Cerebellar nuclear complex (tissue), 1 donor: ENCODE results near the gene B3GALNT1.
"Not testable (repeated sequence)": the region's sequence is repeated elsewhere in the genome, so short reads cannot be mapped to it uniquely, and the experiment has no call there.

Experiments
- DNase-seq, 2 experiments: peaks; one replicate each; lab custom pipeline; 2025; lab: John Stamatoyannopoulos, UW

B3GALNT1 gene

DNA sequence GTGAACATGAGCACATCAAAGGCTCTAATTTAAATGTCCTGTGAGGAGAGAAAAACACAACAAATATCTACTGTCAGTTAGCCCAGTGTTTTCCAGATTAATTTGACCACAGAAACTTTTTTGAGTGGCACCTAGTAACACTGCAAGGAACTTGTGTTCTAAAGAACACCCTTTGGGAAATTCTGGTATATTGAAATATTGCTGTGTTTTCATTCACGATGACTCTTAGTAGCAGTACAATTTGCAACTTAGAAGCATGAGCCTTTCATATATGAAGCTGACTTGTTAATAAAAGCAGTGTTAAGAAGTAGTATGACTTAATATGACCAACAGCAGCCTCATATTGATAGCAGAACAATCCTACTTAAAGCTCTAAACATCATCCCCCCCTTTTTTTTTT, 32.0 kb downstream of the B3GALNT1 start:
- no peak for DNase-seq

DNA sequence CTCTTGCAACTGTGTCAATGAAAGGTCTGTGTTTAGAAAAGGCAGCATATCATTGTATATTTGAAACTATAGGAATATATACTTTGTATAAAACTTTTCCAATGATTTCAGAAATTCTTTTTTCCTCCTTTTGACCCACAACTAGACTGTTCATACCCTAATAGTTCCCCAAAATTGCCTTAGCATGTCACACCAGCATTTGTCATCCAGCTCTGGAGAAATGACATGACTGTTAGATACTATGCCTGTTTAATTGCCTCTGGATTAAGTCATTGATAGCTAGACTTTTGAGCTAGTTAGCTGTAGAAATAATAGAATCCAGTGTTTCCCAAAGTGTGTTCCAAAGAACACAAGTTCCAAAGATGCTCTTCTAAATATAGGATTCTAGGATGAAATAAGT, 32.4 kb downstream of the B3GALNT1 start:
- DNase-seq, result no peak

DNA sequence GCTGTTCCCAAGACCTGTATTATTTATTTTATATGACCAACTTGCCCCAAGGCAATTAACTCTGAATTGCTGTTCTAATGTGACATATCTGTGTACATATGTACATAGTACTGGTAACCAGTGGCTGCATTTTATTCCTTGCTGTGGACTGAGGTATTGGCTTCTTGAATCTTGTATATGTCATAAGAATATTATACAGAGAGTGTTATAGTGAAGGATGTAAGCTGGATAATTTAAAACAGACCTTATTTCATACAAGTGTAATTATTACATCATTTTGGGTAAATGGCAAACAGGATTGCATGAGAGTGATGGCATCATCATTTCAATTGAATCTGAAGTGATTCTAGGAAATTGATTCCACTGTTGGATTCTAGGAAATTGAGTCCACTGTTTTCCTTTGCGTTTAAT, 32.9 kb downstream of the B3GALNT1 start:
- no peak for DNase-seq

DNA sequence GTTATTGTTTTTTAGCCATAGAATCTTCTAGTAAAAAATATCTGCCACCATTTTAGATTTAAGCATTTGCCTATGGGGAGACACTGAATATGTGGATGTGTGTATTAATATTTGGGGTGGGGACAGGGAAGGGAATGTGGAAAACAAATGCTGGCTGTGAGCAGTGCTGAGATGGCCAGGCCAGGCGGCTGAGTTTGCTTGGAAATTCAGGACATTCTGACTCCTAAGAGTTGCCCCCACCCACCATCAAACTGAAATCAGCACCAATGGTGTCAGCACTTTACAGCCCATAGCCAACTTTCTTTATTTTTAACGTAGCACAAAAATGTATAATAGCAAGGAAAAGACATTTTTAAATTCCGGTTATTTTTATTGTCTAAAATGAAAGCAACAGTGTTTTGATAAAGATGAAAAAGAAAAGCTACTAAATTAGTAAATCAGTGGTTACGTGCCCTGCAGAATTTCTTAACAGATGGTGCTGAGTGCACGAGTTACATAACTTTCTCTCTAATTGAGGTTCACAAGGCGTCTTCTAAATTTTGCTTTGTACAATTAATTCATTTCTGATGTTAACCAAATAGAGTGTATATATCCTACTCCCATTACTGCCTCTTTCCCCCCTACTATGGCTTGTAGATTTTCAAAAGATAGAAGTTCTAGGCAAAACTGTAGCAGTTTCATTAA, 34.0 kb downstream of the B3GALNT1 start:
- DNase-seq, result peak in 1 of 2 experiments; percentile 48

DNA sequence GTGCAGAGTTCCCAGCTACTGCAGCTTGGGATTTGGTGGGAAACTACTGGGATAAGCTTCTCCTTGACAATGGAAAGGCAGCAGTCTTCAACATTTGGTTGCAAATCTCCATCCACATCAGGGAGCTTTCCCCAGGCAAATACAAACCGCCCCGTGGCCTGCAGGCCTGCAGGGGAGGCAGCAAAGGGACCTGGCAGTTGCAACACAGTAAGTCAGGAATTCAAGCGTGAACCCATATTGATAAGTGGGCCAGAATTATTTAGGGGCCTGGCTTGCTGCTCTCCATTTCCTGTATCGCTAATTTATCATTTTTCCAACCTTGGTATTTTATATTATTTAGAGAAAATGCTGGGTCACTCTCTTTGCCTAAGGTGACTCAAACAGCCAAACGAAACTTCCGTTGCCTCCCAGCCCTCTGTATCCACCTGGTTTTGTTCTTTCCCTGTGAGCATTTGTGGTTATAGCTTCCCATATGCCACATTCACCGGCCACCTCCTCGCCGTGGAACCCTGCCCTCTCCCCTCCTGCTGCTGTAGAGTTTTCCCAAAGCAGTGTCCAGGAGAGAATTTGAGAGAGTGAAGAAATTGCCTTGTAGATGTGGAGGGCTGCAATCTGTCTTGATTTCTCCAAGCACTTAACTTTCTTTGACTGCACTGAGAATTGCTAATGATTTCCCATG, 34.8 kb downstream of the B3GALNT1 start:
- peak in 1 of 2 experiments; percentile 17 for DNase-seq

DNA sequence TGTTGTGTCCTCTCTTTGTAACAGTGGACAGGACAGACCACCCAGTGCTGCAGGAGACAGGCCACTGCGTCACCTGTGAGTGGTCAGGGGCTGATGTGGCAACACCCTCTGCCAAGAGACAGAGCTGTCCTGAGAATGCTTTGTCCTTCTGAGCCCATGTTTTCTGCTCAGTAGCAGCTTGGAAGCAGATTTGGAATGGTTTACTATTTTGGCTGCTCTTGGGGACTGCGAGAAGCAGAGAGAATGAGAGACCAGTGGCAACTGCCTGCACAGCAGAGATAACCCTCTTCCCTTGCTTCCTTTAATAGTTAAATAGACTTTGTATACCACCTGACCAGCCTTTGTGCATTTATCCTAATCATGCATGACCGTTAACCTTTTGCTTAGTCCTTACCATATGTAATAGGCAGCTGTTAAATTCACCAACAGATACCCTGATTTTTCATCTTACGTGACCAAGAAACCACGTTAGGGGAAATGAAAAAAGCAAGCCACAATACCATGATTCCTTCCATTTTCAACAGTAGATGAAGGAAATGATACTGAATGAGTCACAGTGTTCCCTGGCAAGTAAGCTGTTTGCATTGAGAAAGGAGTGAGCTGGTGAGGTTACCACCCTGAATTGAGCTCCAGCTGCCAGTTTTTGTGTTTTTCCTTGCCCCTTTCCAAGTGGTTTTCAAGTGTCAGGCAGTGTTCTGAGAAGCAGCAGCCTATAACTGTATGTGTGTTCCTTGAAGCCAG, 35.5 kb downstream of the B3GALNT1 start:
- DNase-seq, result no peak

DNA sequence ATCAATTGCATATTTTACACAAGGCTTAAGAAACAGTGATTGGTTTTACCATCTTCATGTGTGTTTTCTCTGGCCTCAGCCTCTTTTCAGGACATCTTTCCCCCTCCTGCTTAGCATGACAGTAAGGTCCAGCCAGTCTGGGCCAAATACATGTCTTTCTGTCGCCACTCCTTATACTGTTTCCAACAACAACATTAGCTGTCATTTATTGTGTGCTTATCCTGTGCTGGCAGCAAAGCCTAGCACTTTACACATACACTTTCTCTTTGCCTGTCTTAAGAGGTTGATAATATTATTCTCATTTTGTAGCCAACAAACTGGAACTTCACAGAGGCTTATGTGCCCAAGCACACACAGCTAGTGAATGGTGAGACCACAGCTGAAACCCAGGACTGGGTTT, 37.8 kb downstream of the B3GALNT1 start:
- no peak for DNase-seq

DNA sequence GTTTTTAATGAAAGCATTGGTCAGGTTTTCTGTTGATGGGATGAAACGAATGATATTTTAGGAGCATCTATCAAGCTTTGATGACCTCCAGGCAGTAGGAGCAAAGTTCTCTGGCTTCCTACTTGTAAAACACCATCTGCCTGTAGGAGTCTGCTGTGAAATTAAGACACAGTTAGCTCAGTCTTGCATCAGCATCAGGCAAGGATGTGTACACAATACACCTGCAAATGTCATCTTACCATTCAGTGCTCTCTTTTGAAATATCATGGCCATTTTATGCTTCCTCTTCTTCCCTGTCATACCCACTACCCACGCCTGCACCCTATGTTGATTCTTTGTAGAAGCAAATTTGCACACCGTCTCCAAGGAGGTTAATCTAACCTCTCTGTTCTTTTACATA, 38.2 kb downstream of the B3GALNT1 start:
- DNase-seq, result no peak

DNA sequence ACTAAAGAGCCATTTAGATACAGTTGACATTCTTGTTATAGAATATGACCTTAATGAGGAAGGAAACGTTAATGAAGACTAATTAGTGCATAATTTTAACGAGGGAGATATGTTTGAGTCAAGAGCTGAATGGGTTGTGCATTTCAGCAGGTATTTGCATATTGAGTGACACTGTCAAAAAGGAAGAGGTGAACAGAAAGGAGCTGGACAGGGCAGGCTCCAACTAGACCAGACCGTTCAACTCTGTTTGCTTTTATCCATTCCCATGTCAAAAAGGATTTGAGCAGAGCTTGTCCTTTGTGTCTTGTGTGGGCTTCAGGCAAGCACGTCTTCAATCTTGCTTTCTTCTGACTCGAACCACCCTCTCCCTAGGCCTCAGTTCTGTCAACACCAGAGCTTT, 40.7 kb downstream of the B3GALNT1 start:
- DNase-seq, result no peak

DNA sequence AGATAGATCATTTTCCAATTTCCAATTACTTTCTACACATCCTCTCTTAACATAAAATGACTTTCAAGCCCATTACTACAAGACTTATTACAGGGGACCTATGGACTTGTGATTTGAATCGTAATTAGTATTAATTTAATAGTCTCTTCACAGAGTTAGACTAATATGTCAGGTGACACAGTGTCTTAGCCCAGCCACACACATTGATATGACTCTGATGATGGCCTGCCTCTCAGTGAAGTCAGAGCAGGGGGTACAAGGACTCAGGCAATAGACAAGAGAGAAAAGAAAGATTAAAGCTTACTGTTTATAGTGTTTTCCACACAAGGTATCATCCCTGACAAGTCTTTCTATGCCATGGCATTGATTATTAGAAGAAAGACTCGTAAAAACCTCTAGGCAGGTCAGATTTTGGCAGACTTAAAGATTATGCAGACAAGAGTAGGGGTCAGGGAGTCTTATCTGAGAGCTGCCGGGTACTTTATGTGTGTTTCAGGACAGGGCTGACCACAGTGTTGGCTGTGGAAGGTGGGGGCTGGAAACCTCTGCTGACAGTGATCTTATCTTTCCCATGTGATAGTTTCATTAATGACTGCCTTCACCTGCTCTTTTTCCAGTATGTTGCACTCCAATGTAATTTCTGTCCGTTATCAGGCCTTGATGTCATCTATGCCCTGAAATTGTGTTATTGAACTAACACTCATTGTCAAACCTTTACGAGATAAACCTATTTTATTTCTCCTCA, 50.1 kb downstream of the B3GALNT1 start:
- no peak for DNase-seq

DNA sequence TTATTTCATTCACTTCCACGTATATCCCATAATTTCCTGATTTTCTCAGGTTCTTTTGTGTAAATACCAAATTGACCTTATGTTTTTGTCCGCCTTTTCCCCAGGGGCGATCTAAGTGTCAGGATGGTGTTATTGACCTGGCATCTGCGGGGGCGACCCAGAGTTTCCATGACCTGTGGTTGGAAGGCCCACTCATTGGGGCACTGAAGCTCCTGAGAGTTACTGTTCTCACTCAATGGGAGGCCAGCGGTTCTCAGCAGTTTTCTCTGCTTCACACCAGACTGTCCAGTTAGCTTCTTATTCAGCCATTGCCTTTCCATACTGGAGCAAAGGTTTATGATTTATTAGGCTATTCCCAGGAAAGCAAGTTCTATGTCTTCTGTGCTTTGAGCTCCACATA, 53.3 kb downstream of the B3GALNT1 start:
- no peak for DNase-seq

DNA sequence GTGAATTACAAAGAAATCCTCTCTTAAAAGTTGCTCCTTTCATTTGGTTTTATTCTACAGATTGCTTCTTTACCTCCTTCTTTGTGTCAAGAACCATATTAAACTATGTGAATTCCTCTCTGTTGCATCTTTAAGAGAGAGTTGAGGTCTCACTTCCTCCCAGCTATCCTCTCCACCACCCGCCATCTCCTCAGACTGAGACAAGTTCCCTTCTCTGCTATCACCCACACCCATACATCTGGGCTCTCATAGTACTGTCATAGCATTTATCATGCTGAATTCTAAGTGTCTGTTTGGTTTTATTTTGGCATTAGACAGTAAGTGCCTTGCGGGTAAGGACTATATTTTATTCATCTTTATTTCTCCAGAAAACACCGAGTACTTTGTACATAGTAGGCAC, 54.2 kb downstream of the B3GALNT1 start:
- DNase-seq, result no peak

DNA sequence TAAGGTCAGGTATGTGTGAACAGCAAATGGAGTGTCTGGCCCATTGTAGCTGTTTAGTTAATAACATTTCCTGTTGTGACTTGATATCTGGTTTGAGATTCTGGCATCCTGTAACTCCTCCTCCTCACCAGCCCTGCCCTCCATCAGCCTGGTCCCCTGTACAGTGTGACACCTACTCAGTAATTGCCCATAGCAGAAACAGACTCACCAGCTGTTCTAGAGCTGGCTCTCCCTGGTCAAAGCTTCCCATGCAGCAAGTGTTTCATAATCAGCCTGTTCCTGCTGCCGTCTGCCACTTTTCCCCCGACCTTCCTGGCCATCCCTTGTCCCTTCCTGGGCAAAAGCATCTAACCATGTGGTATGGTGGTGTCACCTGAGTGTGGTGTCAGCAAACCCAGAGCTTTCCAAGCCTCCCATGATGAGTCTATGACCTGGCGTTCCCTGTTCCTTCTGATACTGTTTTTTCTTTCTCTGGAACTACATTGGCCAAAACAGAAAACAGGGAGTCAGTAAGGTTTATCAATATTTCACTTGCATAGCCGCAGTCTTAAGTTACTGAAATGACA, 55.4 kb downstream of the B3GALNT1 start:
- no peak for DNase-seq

DNA sequence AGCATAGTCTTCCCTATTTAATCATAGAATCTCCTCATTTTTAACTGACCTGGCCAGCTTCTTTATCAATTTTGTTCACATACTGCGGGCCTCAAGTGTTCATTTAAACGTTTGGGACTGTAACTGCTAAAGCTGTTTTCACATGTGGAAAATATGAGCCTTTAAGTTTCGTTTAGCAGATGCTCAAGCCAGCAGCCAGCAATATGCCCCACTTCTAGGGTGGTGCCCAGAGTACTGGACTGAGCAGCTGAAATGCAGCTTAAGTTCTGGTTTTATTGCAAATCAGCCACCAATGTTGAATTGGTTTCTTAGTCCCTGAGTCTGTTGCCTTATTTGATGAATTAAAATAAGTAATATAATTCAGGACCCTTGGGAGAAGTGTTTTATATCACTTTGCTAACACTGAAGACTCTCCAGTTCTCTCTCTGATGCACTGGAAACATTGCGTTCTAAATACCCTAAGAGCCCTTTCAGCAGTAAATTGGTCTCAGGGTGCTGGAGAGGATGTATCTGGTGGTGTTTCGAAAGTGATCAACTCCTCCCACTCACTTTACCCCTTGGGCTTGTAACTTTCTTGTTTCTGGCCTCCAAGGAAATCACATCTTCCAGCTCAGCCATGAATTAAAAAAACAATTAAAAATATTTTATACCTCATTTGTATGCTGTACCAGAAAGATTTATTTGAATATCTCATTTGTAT, 61.7 kb downstream of the B3GALNT1 start:
- DNase-seq, result no peak

DNA sequence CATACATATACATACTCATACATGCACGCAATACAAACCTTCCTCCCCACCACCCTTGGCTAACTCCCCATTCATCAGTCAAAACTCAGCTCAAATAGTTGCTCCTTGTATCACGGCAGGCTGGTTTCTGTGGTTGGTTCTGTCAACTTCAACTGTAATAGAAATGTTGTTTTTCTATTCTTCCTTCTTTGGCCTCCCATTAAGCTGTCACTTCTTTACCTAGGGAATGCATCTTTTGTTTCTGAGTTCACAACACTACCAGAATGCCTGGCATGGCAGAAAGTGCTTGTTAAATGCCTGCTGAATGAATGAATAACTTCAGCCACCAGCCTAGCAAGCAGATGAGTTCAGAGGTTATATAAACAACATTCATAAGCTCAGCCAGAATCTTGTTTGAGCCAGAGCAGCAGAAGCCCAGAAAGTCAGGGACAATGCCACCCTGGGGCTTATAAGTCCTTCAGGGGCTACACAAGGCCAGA, 63.1 kb downstream of the B3GALNT1 start:
- DNase-seq, result no peak

DNA sequence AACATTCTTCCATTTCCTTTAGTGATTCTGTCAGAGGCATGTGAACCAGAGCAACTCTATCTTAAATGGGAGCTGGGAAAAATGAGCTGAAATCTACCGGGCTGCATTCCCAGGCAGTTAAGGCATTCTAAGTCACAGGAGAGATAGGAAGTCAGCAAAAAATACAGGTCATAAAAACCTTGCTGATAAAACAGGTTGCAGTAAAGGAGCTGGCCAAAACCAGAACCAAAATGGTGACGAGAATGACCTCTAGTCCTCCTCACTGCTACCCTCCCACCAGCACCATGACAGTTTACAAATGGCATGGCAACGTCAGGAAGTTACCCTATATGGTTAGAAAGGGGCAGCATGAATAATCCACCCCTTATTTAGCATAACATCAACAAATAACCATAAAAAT, 66.4 kb downstream of the B3GALNT1 start:
- no peak for DNase-seq

DNA sequence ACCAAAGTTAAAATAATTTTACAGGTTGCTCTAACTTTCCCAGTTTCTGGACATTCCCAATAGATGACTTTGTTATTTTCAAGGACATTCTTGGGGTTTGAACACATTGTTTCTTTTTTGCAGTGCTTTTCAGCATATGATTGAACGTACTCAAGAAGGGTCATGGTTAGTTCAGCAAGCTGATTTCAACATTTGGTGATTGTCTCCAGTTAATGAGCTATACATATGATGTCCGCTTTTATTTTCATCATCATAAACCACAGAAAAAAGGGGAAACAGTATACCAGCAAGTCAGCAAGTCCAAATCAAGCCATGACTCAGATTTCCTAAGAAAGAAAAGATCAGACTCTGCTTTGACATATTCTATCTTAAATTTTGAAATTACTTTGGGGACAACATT, 69.4 kb downstream of the B3GALNT1 start:
- no peak for DNase-seq

DNA sequence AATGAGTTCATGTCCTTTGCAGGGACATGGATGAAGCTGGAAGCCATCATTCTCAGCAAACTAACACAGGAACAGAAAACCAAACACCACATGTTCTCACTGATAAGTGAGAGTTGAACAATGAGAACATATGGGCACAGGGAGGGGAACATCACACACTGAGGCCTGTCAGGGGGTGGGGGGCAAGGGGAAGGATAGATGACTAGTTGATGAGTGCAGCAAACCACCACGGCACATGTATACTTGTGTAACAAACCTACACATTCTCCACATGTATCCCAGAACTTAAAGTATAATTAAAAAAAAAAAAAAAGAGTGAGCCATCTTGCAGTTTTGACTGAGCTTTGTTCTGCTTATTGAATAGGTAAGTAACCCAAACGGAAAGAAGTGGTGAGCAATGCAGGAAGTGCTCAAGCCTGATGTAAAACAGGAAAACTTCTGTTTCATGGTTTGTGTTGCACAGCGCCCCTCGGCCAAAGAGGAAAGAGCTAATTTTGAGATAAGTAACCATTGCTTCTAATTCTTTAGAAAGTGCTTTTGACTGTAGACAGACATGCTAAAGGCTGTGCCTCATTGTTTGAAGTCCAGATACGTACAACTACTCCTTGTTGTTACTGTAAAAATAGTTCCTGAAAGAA, 70.1 kb downstream of the B3GALNT1 start:
- DNase-seq, result not testable (repeated sequence)
